ENCODE data around the gene RAB12.
"Not testable (repeated sequence)": the region's sequence is repeated elsewhere in the genome, so short reads cannot be mapped to it uniquely, and the experiment has no call there.

Gene RAB12

GRCh38 chr18:8614875-8615274 is 5.6 kb downstream of the RAB12 start:
- no peak for DNase-seq

DNA sequence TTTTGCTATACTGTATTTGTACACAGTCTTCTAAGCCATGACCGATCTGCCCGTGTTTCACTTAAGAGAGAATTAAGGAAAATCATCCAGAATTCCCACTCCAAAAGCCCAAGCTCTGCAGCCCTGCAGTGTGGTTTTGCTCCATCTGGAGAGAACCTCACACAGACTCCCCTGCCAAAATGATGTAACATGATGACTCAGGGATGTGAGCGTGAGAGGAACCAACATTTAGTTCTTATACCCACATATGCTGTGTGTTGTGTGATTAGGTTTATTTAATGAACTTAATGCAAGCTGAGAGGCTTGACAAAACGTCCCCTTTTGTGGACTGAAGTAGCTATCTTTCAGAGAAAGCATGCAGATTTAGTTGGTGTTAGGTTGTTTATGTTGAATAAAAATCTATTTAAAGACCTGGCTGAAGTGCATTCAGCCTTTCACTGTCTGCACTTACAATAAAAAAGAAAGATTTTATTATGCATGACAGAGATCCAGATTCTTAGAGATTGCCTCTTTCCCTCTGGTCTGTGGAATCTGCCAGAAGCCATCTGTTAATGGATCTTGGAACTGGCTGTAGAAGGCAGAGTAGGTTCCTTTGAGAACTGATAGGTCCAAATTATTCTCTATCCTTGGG is 6.3 kb downstream of the RAB12 start:
- no peak for DNase-seq

DNA sequence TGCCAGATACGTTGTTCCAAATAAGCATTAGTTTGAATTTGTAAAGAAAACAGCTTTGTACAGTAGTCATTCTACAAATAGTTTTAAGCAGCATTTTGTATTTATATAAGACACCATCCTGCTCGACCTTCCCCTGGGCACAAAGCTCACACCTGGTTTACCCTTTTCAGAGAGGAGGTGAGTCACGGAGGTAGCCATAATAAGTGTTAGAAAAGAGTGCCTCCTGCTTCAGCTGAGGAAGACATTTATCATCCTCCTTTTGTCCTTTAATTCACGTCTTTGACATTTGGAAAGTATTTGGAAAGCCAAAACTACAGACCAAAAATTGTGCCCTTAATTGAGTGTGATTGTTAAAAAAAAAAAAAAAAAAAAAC is 6.8 kb downstream of the RAB12 start:
- no peak for DNase-seq

DNA sequence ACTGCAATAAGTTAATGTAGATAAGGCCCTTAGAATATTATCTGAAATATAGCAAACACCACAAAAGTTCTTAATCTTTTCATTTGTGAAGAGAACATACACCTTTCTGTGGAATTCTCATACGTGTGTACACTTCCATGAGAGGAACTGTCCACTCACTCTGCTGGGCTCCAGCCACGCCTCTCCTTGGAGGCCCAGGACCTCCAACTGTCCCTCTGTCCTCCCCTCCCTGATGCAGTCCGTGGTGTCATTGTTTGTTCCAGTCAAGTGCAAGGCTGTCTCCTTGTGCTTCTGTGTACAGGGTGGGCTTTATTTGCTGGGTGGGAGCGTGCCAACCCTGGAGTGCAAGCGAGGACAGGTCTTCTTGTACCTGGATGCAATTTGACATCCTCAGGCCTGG is 8.7 kb downstream of the RAB12 start:
- DNase-seq = no peak

GRCh38 chr18:8619041-8619440 is 9.8 kb downstream of the RAB12 start:
- DNase-seq = no peak

DNA sequence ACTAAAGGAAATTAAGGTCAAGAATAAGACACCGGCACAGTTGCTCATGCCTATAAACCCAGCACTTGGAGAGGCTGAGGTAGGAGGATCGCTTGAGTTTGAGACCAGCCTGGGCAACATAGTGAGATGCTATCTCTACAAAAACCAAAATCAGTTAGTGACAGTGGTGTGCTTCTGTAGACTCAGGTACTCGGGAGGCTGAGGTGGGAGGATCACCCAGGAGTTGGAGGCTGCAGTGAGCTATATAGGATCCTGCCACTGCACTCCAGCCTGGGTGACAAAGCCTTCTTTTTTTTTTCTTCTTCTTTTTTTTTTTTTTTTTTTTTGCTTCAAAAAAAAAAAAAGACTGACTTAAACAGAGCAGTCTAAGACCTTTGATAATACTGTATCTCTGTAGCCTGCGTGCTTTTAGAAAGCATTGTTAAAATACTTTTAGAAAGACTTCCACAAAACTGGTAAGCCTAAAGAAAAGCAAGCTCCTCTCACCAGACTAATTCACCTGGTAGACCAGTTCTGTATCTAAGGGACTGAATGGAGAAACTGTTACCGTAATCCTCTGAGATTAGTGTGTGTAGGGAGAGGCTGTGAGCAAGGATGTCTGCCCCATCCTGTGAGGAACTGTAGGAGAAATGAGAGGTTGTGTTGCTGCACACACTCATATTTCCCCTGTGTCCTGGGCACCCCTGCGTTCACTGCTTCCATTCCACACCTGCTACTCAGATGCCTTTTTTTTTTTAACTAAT is 10.8 kb downstream of the RAB12 start:
- no peak for DNase-seq

DNA sequence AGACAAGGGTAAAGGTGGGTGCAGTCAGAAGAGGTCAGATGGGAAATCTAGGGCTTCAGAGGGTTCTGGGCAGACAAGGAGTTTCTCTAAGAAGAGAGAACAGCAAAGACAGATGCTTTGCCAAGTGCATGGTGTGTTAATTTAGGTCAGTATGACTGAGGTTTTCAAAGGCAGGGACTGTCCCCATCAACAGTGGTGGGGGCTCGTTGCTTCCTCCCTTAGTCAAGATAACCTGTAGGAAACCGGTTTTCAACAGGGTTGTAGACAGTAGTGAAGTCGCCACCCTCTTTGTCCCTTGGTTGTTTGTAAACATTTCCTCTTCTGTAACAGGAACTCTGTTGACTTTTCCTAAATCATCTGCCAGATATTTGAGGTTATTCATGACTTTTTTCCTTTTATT is 11.6 kb downstream of the RAB12 start:
- no peak for DNase-seq

- DNase-seq = not testable (repeated sequence)
These were observed 13.4 kb downstream of the RAB12 start for GRCh38 chr18:8622625-8623024.

- DNase-seq = no peak
These were observed 14.4 kb downstream of the RAB12 start for GRCh38 chr18:8623549-8624106.

DNA sequence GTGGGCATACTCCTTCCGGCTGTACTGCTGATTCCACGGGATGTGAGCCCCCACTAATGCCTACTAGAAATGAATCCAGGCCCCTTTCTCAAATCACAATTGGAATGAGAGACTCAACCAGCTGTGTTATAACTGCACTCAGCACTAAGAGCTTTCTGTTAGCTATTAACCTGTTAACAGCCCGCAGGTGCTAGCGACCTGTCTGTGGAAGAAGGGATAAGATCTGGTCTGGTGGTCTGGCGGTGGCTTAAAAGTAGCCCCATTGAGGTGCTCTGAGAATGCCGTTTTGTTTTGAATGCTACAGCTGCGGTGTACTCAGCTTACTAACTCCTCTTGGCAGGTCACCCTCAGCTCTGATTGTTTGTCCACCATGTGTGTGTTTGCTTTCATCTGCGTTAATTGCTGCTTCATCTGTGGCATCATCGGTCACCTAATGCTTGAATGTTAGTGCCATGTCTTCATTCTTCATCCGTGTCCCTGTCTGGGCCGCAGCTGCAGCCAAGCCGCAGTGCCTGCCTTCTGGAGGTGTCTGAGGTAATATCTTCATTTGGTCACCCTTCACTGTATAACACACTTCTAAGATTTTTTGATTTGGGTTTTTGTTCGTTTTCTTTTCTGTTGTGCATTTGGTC is 16.3 kb downstream of the RAB12 start:
- no peak for DNase-seq

GRCh38 chr18:8626414-8627106 is 17.3 kb downstream of the RAB12 start:
- no peak for DNase-seq

GRCh38 chr18:8627107-8627472 is 17.9 kb downstream of the RAB12 start:
- no peak for DNase-seq

GRCh38 chr18:8627540-8627939 is 18.3 kb downstream of the RAB12 start:
- DNase-seq = no peak

GRCh38 chr18:8629602-8630001 is 20.4 kb downstream of the RAB12 start:
- DNase-seq = no peak

- no peak for DNase-seq
These were observed 21.3 kb downstream of the RAB12 start for GRCh38 chr18:8630546-8630945.

DNA sequence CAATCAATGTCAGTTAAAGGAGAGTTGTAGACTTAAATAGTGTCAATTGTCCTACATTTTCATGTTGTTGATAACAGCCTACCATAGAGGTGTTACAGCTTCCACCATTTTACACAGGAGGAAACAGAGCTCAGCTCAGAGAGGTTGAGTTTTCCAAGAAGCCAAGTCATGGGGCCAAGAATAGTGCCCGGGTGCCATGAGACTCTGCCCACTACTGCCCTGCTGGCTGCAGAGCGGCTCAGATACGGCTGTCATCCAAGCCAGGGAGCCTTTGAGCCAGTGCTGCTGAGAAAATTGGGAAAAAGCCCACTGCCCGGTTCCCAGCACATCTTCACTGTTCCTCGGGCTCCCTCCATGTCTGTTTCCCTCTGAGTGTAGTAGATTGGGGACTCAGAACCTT is 22.0 kb downstream of the RAB12 start:
- no peak for DNase-seq

DNA sequence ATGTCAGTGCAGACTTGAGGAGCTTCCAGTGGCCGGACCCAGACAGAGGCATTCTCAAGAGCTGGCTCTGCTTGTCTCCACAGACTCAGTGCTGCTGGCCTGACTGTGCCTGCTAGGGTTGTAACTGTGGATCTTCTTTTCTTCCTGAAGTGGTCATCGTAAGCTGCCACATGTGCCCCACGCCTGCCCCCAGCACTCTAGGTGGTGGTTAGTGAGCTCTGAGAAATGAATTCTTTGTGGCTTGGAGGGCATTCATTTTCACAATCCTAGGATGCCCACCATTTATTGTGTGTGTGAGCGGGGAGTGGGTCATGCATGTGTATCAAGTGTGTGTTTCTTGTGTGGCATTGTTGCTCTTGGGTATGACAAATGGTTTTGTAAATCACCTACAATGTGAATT is 23.1 kb downstream of the RAB12 start:
- no peak for DNase-seq

DNA sequence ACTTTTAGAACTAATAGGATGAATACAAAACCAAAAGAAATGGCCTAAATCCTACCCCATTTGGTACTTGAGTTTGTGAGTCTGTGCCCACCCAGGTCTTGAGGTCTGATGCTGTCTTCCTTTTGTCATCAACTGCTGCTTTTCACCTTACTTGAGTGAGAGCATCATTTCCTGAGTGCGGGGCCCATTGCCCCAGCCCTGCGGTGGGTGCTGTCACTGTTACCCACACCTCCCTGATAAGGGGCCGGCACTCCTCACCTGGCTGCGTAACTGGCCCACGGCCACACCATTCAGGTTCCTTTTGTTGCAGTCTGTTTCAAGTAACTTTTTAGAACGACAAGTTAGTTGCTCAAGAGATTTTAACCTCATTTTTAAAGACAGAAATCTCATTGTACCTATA is 25.3 kb downstream of the RAB12 start:
- no peak for DNase-seq

- no peak for DNase-seq
These were observed 25.9 kb downstream of the RAB12 start for GRCh38 chr18:8635087-8635486.

DNA sequence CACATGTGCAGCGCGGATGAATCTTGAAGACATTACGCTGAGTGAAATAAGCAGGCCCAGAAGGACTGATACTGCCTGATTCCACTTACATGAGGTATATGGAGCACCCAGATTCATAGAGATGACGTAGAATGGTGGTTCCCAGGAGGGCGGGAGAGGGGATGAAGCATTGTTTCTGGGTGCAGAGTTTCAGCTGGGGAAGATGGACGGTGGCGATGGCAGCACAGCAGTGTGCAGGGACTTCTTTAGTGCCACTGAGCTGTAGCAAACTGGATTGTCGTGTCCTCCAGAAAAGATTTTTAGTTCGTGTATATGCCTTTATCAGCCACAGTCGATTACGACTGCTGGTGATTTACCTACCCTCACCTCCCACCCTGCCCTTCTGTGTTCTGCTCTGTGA is 30.5 kb downstream of the RAB12 start:
- DNase-seq = no peak

GRCh38 chr18:8643326-8643878 is 34.2 kb downstream of the RAB12 start:
- no peak for DNase-seq

GRCh38 chr18:8647359-8647758 is 38.1 kb downstream of the RAB12 start:
- DNase-seq = not testable (repeated sequence)
